ENCODE measurements around the gene MUSK. TPM values are rescaled to one million over a fixed set of nuclear protein-coding genes. Genes with fewer than 3 reads are reported as not detected.

MUSK gene
- total RNA-seq, 1 experiment from 2014 or later, result not detected

GRCh38 chr9:110847671-110848070 lies 179.1 kb downstream of the MUSK start:
- no peaks in the 10 kb centered on the region for H3K36me3 ChIP-seq (ENCODE audit: control insufficient read depth, insufficient read depth, low read length)
- intact Hi-C loops (cut with micrococcal nuclease; ENCODE audit: unreplicated experiment) (no loop called here), in situ Hi-C loops (cut with HindIII; ENCODE audit: low pct_unique_long_range_greater_than_20kb, low sequenced_read_pairs) (no loop called here)
- TF ChIP-seq CTCF (IDR thresholded peaks at IDR 0.05) (no peak), REST (IDR thresholded peaks at IDR 0.05; ENCODE audit: insufficient read depth in 1 of 2, low read depth in 2 of 2, low read length in 1 of 2) (no peak), SIN3A (IDR thresholded peaks at IDR 0.05; ENCODE audit: borderline replicate concordance, insufficient read depth, low read depth, low read length) (no peak), POLR2AphosphoS5 (IDR thresholded peaks at IDR 0.05; ENCODE audit: low read depth, low read length) (no peak), TCF7L2 (IDR thresholded peaks at IDR 0.05; ENCODE audit: low read depth, low read length) (no peak)
- no peak overlapping the region for H3K27ac ChIP-seq (ENCODE audit: low read length)
- no peaks in the 10 kb centered on the region for H3K27me3 ChIP-seq (ENCODE audit: control insufficient read depth, insufficient read depth, low read length)
- no peaks in the 10 kb centered on the region for H3K9me3 ChIP-seq (ENCODE audit: control insufficient read depth, insufficient read depth, low read depth, low read length)
- DNase-seq (ENCODE audit: low read depth, low spot score) (no peak), ATAC-seq (no peak)
- ChIA-PET CTCF (interaction anchor here (0.6 kb wide), 1 partner anchor 91 kb away, joined by 3 read pairs; no protein-coding TSS in a partner anchor), POLR2A (no interaction called here)
- no peak overlapping the region for H3K4me3 ChIP-seq (ENCODE audit: low read depth in 2 of 2, low read length in 2 of 2)
- no peaks in the 10 kb centered on the region for H3K4me1 ChIP-seq (ENCODE audit: control insufficient read depth, insufficient read depth, low read length)
- no TSS peak for BruUV-seq (replicated peaks)

GRCh38 chr9:110850401-110851135 lies 182.0 kb downstream of the MUSK start:
- ATAC-seq (no peak), DNase-seq (ENCODE audit: low read depth, low spot score) (no peak)
- POLR2A ChIA-PET, result no interaction called here
- no peak for TF ChIP-seq POLR2AphosphoS5 (IDR thresholded peaks at IDR 0.05; ENCODE audit: low read depth, low read length)
- no peak for TF ChIP-seq SIN3A (IDR thresholded peaks at IDR 0.05; ENCODE audit: borderline replicate concordance, insufficient read depth, low read depth, low read length)
- TF ChIP-seq TCF7L2 (IDR thresholded peaks at IDR 0.05; ENCODE audit: low read depth, low read length), result no peak
- no peak for TF ChIP-seq CTCF (IDR thresholded peaks at IDR 0.05)
- no peak for TF ChIP-seq REST (IDR thresholded peaks at IDR 0.05; ENCODE audit: insufficient read depth in 1 of 2, low read depth in 2 of 2, low read length in 1 of 2)
- BruUV-seq (replicated peaks), result no TSS peak
- Histone ChIP-seq H3K4me3 (ENCODE audit: low read depth in 2 of 2, low read length in 2 of 2) (no peak overlapping the region), H3K9me3 (ENCODE audit: control insufficient read depth, insufficient read depth, low read depth, low read length) (peaks cover 3% of the 10 kb centered on the region; the same call in 1 of the 2 replicates), H3K4me1 (ENCODE audit: control insufficient read depth, insufficient read depth, low read length) (no peaks in the 10 kb centered on the region), H3K27ac (ENCODE audit: low read length) (no peak overlapping the region), H3K27me3 (ENCODE audit: control insufficient read depth, insufficient read depth, low read length) (no peaks in the 10 kb centered on the region), H3K36me3 (ENCODE audit: control insufficient read depth, insufficient read depth, low read length) (no peaks in the 10 kb centered on the region)
- intact Hi-C loops (cut with micrococcal nuclease; ENCODE audit: unreplicated experiment), result no loop called here
- in situ Hi-C loops (cut with HindIII; ENCODE audit: low pct_unique_long_range_greater_than_20kb, low sequenced_read_pairs), result no loop called here
- CTCF ChIA-PET, result interaction anchor here (0.6 kb wide), 1 partner anchor 1041 kb away, joined by 5 read pairs; no protein-coding TSS in a partner anchor

Data from Panc1 (cell line).